Fibroblast of the aortic adventitia (primary cell): ENCODE results near the gene DNAJC7. TPM values are rescaled to one million over a fixed set of nuclear protein-coding genes. Genes with fewer than 3 reads are reported as not detected.
"Not testable (repeated sequence)": the region's sequence is repeated elsewhere in the genome, so short reads cannot be mapped to it uniquely, and the experiment has no call there.

Experiments used
- DNase-seq: peaks from one replicate; pipeline ENCODE4 v3.0.0-alpha.2; 2010; ENCODE audit warnings: low read depth
- H3K4me3 ChIP-seq: 2 replicates; pipeline ENCODE4 v1.5.1; 2011; ENCODE audit warnings: low read depth, mild to moderate bottlenecking, control low read depth, low read length, moderate library complexity
- CTCF ChIP-seq: IDR thresholded peaks from 2 replicates; pipeline ENCODE4 v1.5.1; 2011; ENCODE audit warnings: mild to moderate bottlenecking, low read length, control low read depth, inconsistent platforms; ENCODE audit not compliant: insufficient read depth
- total RNA-seq: library from RNA; depleted of rRNA; stranded (reverse); fragments of >200 nt; gene quantifications from 2 replicates; pipeline ENCODE4 v1.2.3, GENCODE V29; 2012; ENCODE audit warnings: low replicate concordance

DNAJC7 gene
- total RNA-seq, 1 donor = 58.0 TPM

- no peak for TF ChIP-seq CTCF
- DNase-seq = no peak
These were observed 6.5 kb upstream of the DNAJC7 start for GRCh38 chr17:42023524-42024349.

GRCh38 chr17:42020845-42021244 lies 3.6 kb upstream of the DNAJC7 start:
- DNase-seq = not testable (repeated sequence)

More at GRCh38 chr17:42023524-42024349, 6.5 kb upstream of the DNAJC7 start:
- H3K4me3 ChIP-seq = no peak overlapping the region

GRCh38 chr17:42019509-42020404 lies 2.5 kb upstream of the DNAJC7 start, which contains the start of gene NKIRAS2:
TSS of gene NKIRAS2 (plus strand) at chr17:42020090. CDS start at chr17:42021578, 1,488 bp downstream.
- DNase-seq = peak; percentile 83
- peak within 1 kb of the TSS; percentile 88 for H3K4me3 ChIP-seq
- TF ChIP-seq CTCF = peak; percentile 93

More at GRCh38 chr17:42020845-42021244, 3.6 kb upstream of the DNAJC7 start:
- H3K4me3 ChIP-seq = peak overlapping the region; percentile 88

GRCh38 chr17:42018988-42019387 lies 1.7 kb upstream of the DNAJC7 start:
- H3K4me3 ChIP-seq = no peak overlapping the region
- no peak for TF ChIP-seq CTCF
- no peak for DNase-seq

GRCh38 chr17:42018339-42018738 lies 1.1 kb upstream of the DNAJC7 start:
- TF ChIP-seq CTCF = no peak
- peak overlapping the region; percentile 98 for H3K4me3 ChIP-seq
- DNase-seq = no peak

- DNase-seq = no peak
- no peak for TF ChIP-seq CTCF
- H3K4me3 ChIP-seq = peak overlapping the region; percentile 98
These were observed 594 bp upstream of the DNAJC7 start for GRCh38 chr17:42017866-42018200.

- TF ChIP-seq CTCF = no peak
- H3K4me3 ChIP-seq = peak overlapping the region; percentile 98
- DNase-seq = peak; percentile 45
These were observed 818 bp downstream of the DNAJC7 start for GRCh38 chr17:42016411-42016831.

GRCh38 chr17:42013740-42014139 lies 3.5 kb downstream of the DNAJC7 start:
- not testable (repeated sequence) for DNase-seq, H3K4me3 ChIP-seq

GRCh38 chr17:42012363-42012762 lies 4.9 kb downstream of the DNAJC7 start:
- not testable (repeated sequence) for DNase-seq, H3K4me3 ChIP-seq
